ENCODE measurements around the gene TRPV5.

TRPV5 gene

GRCh38 chr7:142883571-142884285 lies 49.8 kb downstream of the TRPV5 start:
- DNase-seq = no peak

GRCh38 chr7:142883145-142883544 lies 50.4 kb downstream of the TRPV5 start:
- DNase-seq = no peak

- DNase-seq = no peak
Measured at GRCh38 chr7:142882338-142882678, 51.2 kb downstream of the TRPV5 start.

GRCh38 chr7:142881586-142882337 lies 51.8 kb downstream of the TRPV5 start:
- no peak for DNase-seq

GRCh38 chr7:142880876-142881505 lies 52.6 kb downstream of the TRPV5 start:
- peak; percentile 64 for DNase-seq

- no peak for DNase-seq
Measured at GRCh38 chr7:142879060-142879459, 54.5 kb downstream of the TRPV5 start.

GRCh38 chr7:142878315-142878714 lies 55.2 kb downstream of the TRPV5 start:
- no peak for DNase-seq

- no peak for DNase-seq
Measured at GRCh38 chr7:142876991-142877910, 56.3 kb downstream of the TRPV5 start.

- DNase-seq = no peak
Measured at GRCh38 chr7:142876236-142876960, 57.1 kb downstream of the TRPV5 start.

GRCh38 chr7:142875456-142875855 lies 58.1 kb downstream of the TRPV5 start:
- DNase-seq = no peak

GRCh38 chr7:142874837-142875236 lies 58.7 kb downstream of the TRPV5 start:
- no peak for DNase-seq

- DNase-seq = no peak
Measured at GRCh38 chr7:142874409-142874808, 59.1 kb downstream of the TRPV5 start.

- no peak for DNase-seq
Measured at GRCh38 chr7:142873871-142874270, 59.7 kb downstream of the TRPV5 start.

- DNase-seq = peak; percentile 63
Measured at GRCh38 chr7:142873281-142873784, 60.2 kb downstream of the TRPV5 start.

- no peak for DNase-seq
Measured at GRCh38 chr7:142872106-142872675, 61.4 kb downstream of the TRPV5 start.

- DNase-seq = no peak
Measured at GRCh38 chr7:142871260-142872105, 62.1 kb downstream of the TRPV5 start.

- no peak for DNase-seq
Measured at GRCh38 chr7:142870566-142871259, 62.8 kb downstream of the TRPV5 start.

- no peak for DNase-seq
Measured at GRCh38 chr7:142870147-142870559, 63.4 kb downstream of the TRPV5 start.

GRCh38 chr7:142869434-142869833 lies 64.1 kb downstream of the TRPV5 start:
- DNase-seq = no peak

- no peak for DNase-seq
Measured at GRCh38 chr7:142868986-142869415, 64.5 kb downstream of the TRPV5 start.
